ENCODE data around the gene EPHB1. TPM values are rescaled to one million over a fixed set of nuclear protein-coding genes. Genes with fewer than 3 reads are reported as not detected.
"Not testable (repeated sequence)": the region's sequence is repeated elsewhere in the genome, so short reads cannot be mapped to it uniquely, and the experiment has no call there.

EPHB1 gene
- total RNA-seq, 1 experiment from 2014 or later = 0.86 TPM

- TF ChIP-seq SP1 (IDR thresholded peaks at IDR 0.05; ENCODE audit: low read depth) = no peak
- TF ChIP-seq TCF7L2 (IDR thresholded peaks at IDR 0.05; ENCODE audit: borderline replicate concordance, extremely low read depth, insufficient read depth, insufficient read length) = no peak
- TF ChIP-seq, protein P1, sequence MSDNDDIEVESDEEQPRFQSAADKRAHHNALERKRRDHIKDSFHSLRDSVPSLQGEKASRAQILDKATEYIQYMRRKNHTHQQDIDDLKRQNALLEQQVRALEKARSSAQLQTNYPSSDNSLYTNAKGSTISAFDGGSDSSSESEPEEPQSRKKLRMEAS (IDR thresholded peaks at IDR 0.05) = no peak
- TF ChIP-seq SIN3A (IDR thresholded peaks at IDR 0.05; ENCODE audit: low read depth) = no peak
These were observed 225.1 kb downstream of the EPHB1 start (continued) for GRCh38 chr3:135020181-135020580.

DNA sequence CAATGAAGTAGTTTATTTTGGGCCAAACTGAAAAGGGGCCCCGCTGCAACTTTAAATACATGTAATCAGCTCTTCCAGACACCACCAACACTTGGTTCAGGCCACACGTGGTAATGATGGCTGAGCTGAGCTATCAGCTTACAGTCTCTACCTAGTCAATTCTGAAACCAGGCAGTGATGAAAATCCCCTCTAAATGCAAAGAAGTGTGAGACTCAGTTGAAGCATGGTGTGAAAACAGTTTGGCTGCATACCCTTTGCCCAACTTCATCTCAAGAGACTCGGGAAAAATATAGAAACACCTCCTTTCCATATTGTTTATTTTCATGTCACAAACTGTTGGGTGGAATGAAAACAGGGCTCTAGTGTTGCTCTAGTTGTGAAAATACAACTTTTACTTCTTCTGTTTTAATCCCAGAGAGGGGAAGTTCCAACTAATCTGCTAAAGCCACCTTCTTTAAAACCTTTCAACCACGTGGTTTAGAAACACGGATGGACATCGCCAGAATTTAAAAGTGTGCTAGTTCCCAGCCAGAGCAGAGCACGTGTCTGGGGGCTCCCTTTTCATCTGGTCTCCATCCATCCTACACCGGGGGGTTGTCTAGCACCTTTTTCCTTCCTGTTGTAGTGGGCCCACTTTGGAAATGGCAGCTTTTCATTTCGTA is 229.1 kb downstream of the EPHB1 start:
- H3K9me2 ChIP-seq (ENCODE audit: insufficient read depth) = no peaks in the 10 kb centered on the region
- H3K4me3 ChIP-seq (replicated peaks in 1 of 2; ENCODE audit: low read depth in 1 of 2, low read length in 2 of 2) = no peak overlapping the region
- no peaks in the 10 kb centered on the region for H4K20me1 ChIP-seq (ENCODE audit: insufficient read depth)
- no peaks in the 10 kb centered on the region for H3K4me1 ChIP-seq (ENCODE audit: control insufficient read depth in 1 of 2, insufficient read depth in 2 of 2, low read length in 2 of 2)
- ATAC-seq = no peak
- no peaks in the 10 kb centered on the region for H3K9me3 ChIP-seq (ENCODE audit: control insufficient read depth in 1 of 2, insufficient read depth in 1 of 2, low read depth in 1 of 2, low read length in 2 of 2)
- no peak overlapping the region for H3K9ac ChIP-seq (ENCODE audit: low read length)
- no peak for DNase-seq (ENCODE audit: low read depth, low spot score)
- ChIA-PET POLR2A (no interaction called here), RAD21 (ENCODE audit: low non-redundant PET in 1 of 2, low total read pairs in 2 of 2, uncharacterized antibody in 2 of 2, unreplicated experiment in 2 of 2) (no interaction called here), CTCF (no interaction called here)
- H3K27ac ChIP-seq (ENCODE audit: low read depth, low read length) = no peak overlapping the region
- 0 out of 2 replicates have a peak, but pooled peaks cover 12% of the 10 kb centered on the region for H3K27me3 ChIP-seq (ENCODE audit: insufficient read depth, low read length)
- intact Hi-C loops (cut with micrococcal nuclease) = no loop called here
- no peak overlapping the region for H2AFZ ChIP-seq (ENCODE audit: low read depth, low read length, poor library complexity, severe bottlenecking)
- no peaks in the 10 kb centered on the region for H3K36me3 ChIP-seq (ENCODE audit: control insufficient read depth in 1 of 2, insufficient read depth in 2 of 2, low read length in 2 of 2)
- no peak for TF ChIP-seq ZNF274 (IDR thresholded peaks at IDR 0.05; ENCODE audit: low read depth, low read length)
- TF ChIP-seq SP1 (IDR thresholded peaks at IDR 0.05; ENCODE audit: low read depth) = no peak
- TF ChIP-seq ELF1 (IDR thresholded peaks at IDR 0.05; ENCODE audit: borderline replicate concordance, low read depth) = no peak
- TF ChIP-seq EGR1 (IDR thresholded peaks at IDR 0.05; ENCODE audit: low read depth) = no peak
- no peak for TF ChIP-seq POLR2A (IDR thresholded peaks at IDR 0.05; ENCODE audit: borderline replicate concordance, extremely low read depth, insufficient read depth, insufficient read length)
- no peak for TF ChIP-seq CTCF (IDR thresholded peaks at IDR 0.05 in 2 of 3, conservative IDR thresholded peaks at IDR 0.05 in 1 of 3; ENCODE audit: borderline replicate concordance in 1 of 3, insufficient read depth in 1 of 3, low read depth in 2 of 3, low read length in 2 of 3)
- TF ChIP-seq RAD21 (IDR thresholded peaks at IDR 0.05; ENCODE audit: low read depth) = no peak
- no TSS peak for BruUV-seq (replicated peaks)
- no peaks in the 10 kb centered on the region for H3K79me2 ChIP-seq (ENCODE audit: insufficient read depth, low read length)
- no peak overlapping the region for H3K4me2 ChIP-seq (ENCODE audit: low read length)

GRCh38 chr3:135030768-135031615 is 235.9 kb downstream of the EPHB1 start:
- H3K9me2 ChIP-seq (ENCODE audit: insufficient read depth); BruUV-seq (replicated peaks); RAD21 ChIA-PET (ENCODE audit: low non-redundant PET in 1 of 2, low total read pairs in 2 of 2, uncharacterized antibody in 2 of 2, unreplicated experiment in 2 of 2); CTCF ChIA-PET; H3K4me2 ChIP-seq (ENCODE audit: low read length); ATAC-seq; POLR2A ChIA-PET; H2AFZ ChIP-seq (ENCODE audit: low read depth, low read length, poor library complexity, severe bottlenecking); DNase-seq (ENCODE audit: low read depth, low spot score); H3K9me3 ChIP-seq (ENCODE audit: control insufficient read depth in 1 of 2, insufficient read depth in 1 of 2, low read depth in 1 of 2, low read length in 2 of 2); H3K9ac ChIP-seq (ENCODE audit: low read length); intact Hi-C loops (cut with micrococcal nuclease); H3K36me3 ChIP-seq (ENCODE audit: control insufficient read depth in 1 of 2, insufficient read depth in 2 of 2, low read length in 2 of 2); H4K20me1 ChIP-seq (ENCODE audit: insufficient read depth); H3K4me1 ChIP-seq (ENCODE audit: control insufficient read depth in 1 of 2, insufficient read depth in 2 of 2, low read length in 2 of 2); H3K27ac ChIP-seq (ENCODE audit: low read depth, low read length); H3K79me2 ChIP-seq (ENCODE audit: insufficient read depth, low read length); H3K4me3 ChIP-seq (replicated peaks in 1 of 2; ENCODE audit: low read depth in 1 of 2, low read length in 2 of 2): not testable (repeated sequence)
- peaks cover 34% of the 10 kb centered on the region for H3K27me3 ChIP-seq (ENCODE audit: insufficient read depth, low read length)

Measured in HCT116 (cell line).